Body of pancreas (tissue), 4 donors: ENCODE results near the gene BTBD18. TPM values are rescaled to one million over a fixed set of nuclear protein-coding genes. Genes with fewer than 3 reads are reported as not detected.

ENCODE experiments used
- ATAC-seq: fragments of 150-250 bp; one replicate; pipeline ENCODE4 v1.9.1; 2016
- DNase-seq, 4 donors: peaks; one replicate each; pipeline ENCODE4 v3.0.0-alpha.2; 2019
- H3K27ac ChIP-seq, 4 donors: fragments of 200-600 bp; sonication (generic); 1 replicate in 3 of 4; 2 replicates in 1 of 4; pipeline versions ENCODE4 v1.5.1 to v1.6.1; 2016 to 2019; ENCODE audit warnings: mild to moderate bottlenecking in 1 of 4, mixed read lengths in 1 of 4, moderate library complexity in 1 of 4
- H3K27me3 ChIP-seq, 2 donors: fragments of 200-600 bp; sonication (generic); one replicate each; pipeline ENCODE4 v1.6.0; 2016; ENCODE audit warnings: mild to moderate bottlenecking in 1 of 2
- H3K36me3 ChIP-seq, 2 donors: fragments of 200-600 bp; sonication (generic); replicated peaks in 1 of 2; 2 replicates each; pipeline ENCODE4 v1.5.1; 2016; ENCODE audit warnings: low read depth in 2 of 2; ENCODE audit not compliant: insufficient read depth in 1 of 2
- H3K4me1 ChIP-seq: fragments of 200-600 bp; sonication (generic); one replicate; pipeline ENCODE4 v1.6.0; 2016
- H3K4me3 ChIP-seq, 2 donors: fragments of 200-600 bp; sonication (generic); 1 replicate in 1 of 2; 2 replicates in 1 of 2; pipeline ENCODE4 v1.5.1; 2016 to 2019
- H3K9me3 ChIP-seq, 3 donors: fragments of 200-600 bp; sonication (generic); 1 replicate in 2 of 3; 2 replicates in 1 of 3; pipeline ENCODE4 v1.5.1; 2016
- CTCF ChIP-seq, 7 experiments: fragments of 450-650 bp in 4 of 7; fragments of 200-600 bp in 3 of 7; sonication (generic) in 3 of 7; IDR thresholded peaks; one replicate each; pipeline ENCODE4 v1.5.1; 2016 to 2019; ENCODE audit warnings: antibody characterized with exemption in 7 of 7
- POLR2A ChIP-seq, 3 donors: fragments of 450-650 bp; IDR thresholded peaks; one replicate each; pipeline ENCODE4 v1.6.1; 2016; ENCODE audit warnings: antibody characterized with exemption in 3 of 3, mild to moderate bottlenecking in 2 of 3
- WGBS, 2 donors: methylation state at CpG; one replicate each; pipeline ENCODE4 v1.1.5; 2017; 5-methylcytosine and 5-hydroxymethylcytosine counted together
- intact Hi-C: fragments of 100-400 bp; cut with DNase I; formaldehyde crosslinking; loops from one replicate; pipeline ENCODE4 v1.15.1; 2023
- total RNA-seq, 2 donors: library from RNA; depleted of rRNA; stranded (reverse); fragments of >200 nt; gene quantifications; one replicate each; pipeline ENCODE4 v1.1.0, GENCODE V29; 2016

BTBD18 gene
- total RNA-seq, 2 donors from 2014 or later, result not detected

- ATAC-seq (no peak), DNase-seq (no peak)
- Histone ChIP-seq H3K4me1 (peaks cover 16% of the 10 kb centered on the region), H3K27me3 (no peaks in the 10 kb centered on the region), H3K9me3 (no peaks in the 10 kb centered on the region), H3K36me3 (no peaks in the 10 kb centered on the region), H3K4me3 (peak overlapping the region; percentile 81 to 91), H3K27ac (peak overlapping the region in 3 of 4 donors; percentile 67 to 94 (median 86))
- 3 to 5% methylated on average over 10 of the region's 10 CpGs for WGBS, 2 donors
- intact Hi-C loops, result no loop called here
- TF ChIP-seq CTCF (IDR thresholded peaks at IDR 0.05) (no peak), POLR2A (IDR thresholded peaks at IDR 0.05) (no peak)
These were observed 9.5 kb downstream of the BTBD18 start for GRCh38 chr11:57742087-57742452.

GRCh38 chr11:57741132-57742086 lies 10.2 kb downstream of the BTBD18 start, which contains the start of gene SELENOH:
Gene SELENOH, plus strand, starts transcription at chr11:57741491. Its CDS starts 105 bp downstream, at chr11:57741596.
- 1 to 2% methylated on average over 34 to 75 of the region's 75 CpGs for WGBS, 2 donors
- H3K4me3 ChIP-seq, result peak within 1 kb of the TSS; percentile 81 to 91

DNA sequence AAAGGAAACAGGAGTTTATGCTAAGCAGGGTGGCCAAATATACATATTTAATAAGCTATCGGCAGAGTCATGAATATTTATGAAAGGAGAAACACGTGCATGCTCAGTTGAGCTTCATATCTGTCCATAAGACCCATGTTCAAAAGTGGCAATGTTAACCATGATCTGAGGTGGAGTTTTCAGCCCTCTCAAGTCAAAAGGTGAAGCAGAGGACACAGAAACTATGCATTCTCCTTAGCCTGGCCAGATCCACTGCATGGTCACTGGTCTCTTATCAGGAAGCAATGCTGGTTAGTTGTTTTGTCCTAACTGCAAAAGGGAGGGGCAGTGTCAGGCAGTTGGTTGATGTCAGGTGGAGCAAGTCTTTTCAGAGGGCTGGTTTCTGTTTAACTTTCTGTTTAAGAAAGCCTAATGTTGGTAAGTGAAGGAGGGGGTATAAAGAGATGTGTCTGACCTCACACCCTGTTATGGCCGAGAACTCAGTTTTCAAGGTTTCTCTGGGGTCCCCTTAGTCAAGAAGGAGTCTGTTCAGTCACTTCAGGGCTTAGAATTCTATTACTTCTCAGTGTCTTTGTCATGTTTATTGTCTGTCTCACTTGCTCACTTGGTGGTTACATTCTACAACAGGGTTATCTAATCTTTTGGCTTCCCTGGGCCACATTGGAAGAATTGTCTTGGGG lies 15.9 kb downstream of the BTBD18 start:
- H3K27ac ChIP-seq, result no peak overlapping the region
- H3K27me3 ChIP-seq, result no peaks in the 10 kb centered on the region
- no peak overlapping the region for H3K4me3 ChIP-seq
- peaks cover 4% of the 10 kb centered on the region for H3K4me1 ChIP-seq
- no peaks in the 10 kb centered on the region for H3K36me3 ChIP-seq
- WGBS, 2 donors, result 63 to 72% methylated on average over 3 of the region's 3 CpGs
- no peak for TF ChIP-seq POLR2A (IDR thresholded peaks at IDR 0.05)
- no peak for TF ChIP-seq CTCF (IDR thresholded peaks at IDR 0.05)
- intact Hi-C loops, result no loop called here
- no peak for ATAC-seq
- H3K9me3 ChIP-seq, result no peaks in the 10 kb centered on the region
- no peak for DNase-seq

More at GRCh38 chr11:57741132-57742086, 10.2 kb downstream of the BTBD18 start, which contains the start of gene SELENOH:
- Histone ChIP-seq H3K36me3 (no peaks in the 10 kb centered on the region), H3K27me3 (no peaks in the 10 kb centered on the region), H3K9me3 (no peaks in the 10 kb centered on the region), H3K27ac (peak within 1 kb of the TSS; percentile 66 to 94 (median 76)), H3K4me1 (peaks cover 16% of the 10 kb centered on the region)
- DNase-seq, result peak; percentile 96 to 98 (median 96)
- ATAC-seq, result peak; percentile 100
- intact Hi-C loops, result no loop called here
- TF ChIP-seq CTCF (IDR thresholded peaks at IDR 0.05) (peak in 1 of 7 experiments; percentile 18), POLR2A (IDR thresholded peaks at IDR 0.05) (peak; percentile 78 to 94 (median 94))

GRCh38 chr11:57732661-57733060 lies 19.0 kb downstream of the BTBD18 start:
- intact Hi-C loops, result no loop called here
- Histone ChIP-seq H3K4me3 (no peak overlapping the region), H3K4me1 (no peaks in the 10 kb centered on the region), H3K36me3 (no peaks in the 10 kb centered on the region), H3K27ac (no peak overlapping the region), H3K27me3 (no peaks in the 10 kb centered on the region), H3K9me3 (no peaks in the 10 kb centered on the region)
- DNase-seq (no peak), ATAC-seq (no peak)
- WGBS, 2 donors, result 95 to 100% methylated on average over 1 of the region's 1 CpG
- TF ChIP-seq CTCF (IDR thresholded peaks at IDR 0.05) (no peak), POLR2A (IDR thresholded peaks at IDR 0.05) (no peak)
